GM10847 (cell line): ENCODE data around the gene FOXO1.

Source experiments
- POLR2A ChIP-seq: IDR thresholded peaks from 2 replicates; pipeline ENCODE4 v1.6.1; 2011; ENCODE audit not compliant: insufficient read length; ENCODE audit errors: extremely low read depth

The FOXO1 gene

GRCh38 chr13:40514802-40515201 is 151.6 kb downstream of the FOXO1 start:
- no peak for TF ChIP-seq POLR2A

DNA sequence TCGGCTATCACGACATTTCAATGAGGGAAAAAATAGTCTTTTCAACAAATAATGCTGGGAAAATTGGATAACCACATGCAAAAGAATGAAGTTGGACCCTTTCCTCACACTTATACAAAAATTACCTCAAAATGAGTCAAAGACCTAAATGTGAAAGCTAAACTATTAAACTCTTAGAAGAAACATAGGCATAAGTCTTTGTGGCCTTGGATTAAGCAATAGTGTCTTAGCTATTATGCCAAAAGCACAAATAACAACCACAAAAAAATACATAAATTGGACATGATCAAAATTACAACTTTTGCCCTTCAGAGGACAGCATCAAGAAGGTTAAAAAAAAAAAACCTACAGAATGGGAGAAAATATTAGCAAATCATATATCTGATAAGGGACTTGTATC is 156.6 kb downstream of the FOXO1 start:
- no peak for TF ChIP-seq POLR2A

- no peak for TF ChIP-seq POLR2A
Observed at GRCh38 chr13:40508767-40509342, 157.6 kb downstream of the FOXO1 start.

GRCh38 chr13:40508127-40508526 is 158.3 kb downstream of the FOXO1 start:
- no peak for TF ChIP-seq POLR2A

GRCh38 chr13:40506592-40507446 is 159.6 kb downstream of the FOXO1 start:
- no peak for TF ChIP-seq POLR2A
